ENCODE data around the gene THOP1.

Gene THOP1

GRCh38 chr19:2804156-2805004 lies 19.1 kb downstream of the THOP1 start:
- FAIRE-seq, result no peak

- no peak for FAIRE-seq
Measured at GRCh38 chr19:2805261-2805900, 20.1 kb downstream of the THOP1 start.

GRCh38 chr19:2805991-2806649 lies 20.8 kb downstream of the THOP1 start:
- no peak for FAIRE-seq

GRCh38 chr19:2806736-2807378 lies 21.6 kb downstream of the THOP1 start:
- FAIRE-seq, result no peak

GRCh38 chr19:2807379-2808128 lies 22.3 kb downstream of the THOP1 start:
- no peak for FAIRE-seq

GRCh38 chr19:2808129-2808941 lies 23.0 kb downstream of the THOP1 start:
- FAIRE-seq, result no peak

- FAIRE-seq, result no peak
Measured at GRCh38 chr19:2809387-2810140, 24.3 kb downstream of the THOP1 start.

GRCh38 chr19:2810141-2811091 lies 25.1 kb downstream of the THOP1 start:
- no peak for FAIRE-seq

GRCh38 chr19:2811221-2811722 lies 26.0 kb downstream of the THOP1 start:
- FAIRE-seq, result no peak

- FAIRE-seq, result no peak
Measured at GRCh38 chr19:2811735-2812413, 26.6 kb downstream of the THOP1 start.

GRCh38 chr19:2812414-2813234 lies 27.3 kb downstream of the THOP1 start:
- FAIRE-seq, result no peak

- FAIRE-seq, result no peak
Measured at GRCh38 chr19:2813235-2814160, 28.2 kb downstream of the THOP1 start.

GRCh38 chr19:2814426-2814825 lies 29.1 kb downstream of the THOP1 start:
- FAIRE-seq, result no peak

GRCh38 chr19:2815191-2815614 lies 29.9 kb downstream of the THOP1 start:
- no peak for FAIRE-seq

- no peak for FAIRE-seq
Measured at GRCh38 chr19:2815923-2816322, 30.6 kb downstream of the THOP1 start.

GRCh38 chr19:2816641-2817040 lies 31.3 kb downstream of the THOP1 start:
- no peak for FAIRE-seq

All from endometrium (tissue), 2 donors.